Mesenchymal stem cell (in vitro differentiated cells and primary cell): Measurements from ENCODE around the gene KCNK4.

Experiments
- DNase-seq: peaks from one replicate; pipeline ENCODE4 v3.0.0-alpha.2; 2013
- H2AFZ ChIP-seq: one replicate; pipeline ENCODE4 v1.6.1; 2013; ENCODE audit warnings: low read depth, mild to moderate bottlenecking, control low read depth, inconsistent platforms, low read length, moderate library complexity
- H2AK5ac ChIP-seq: 2 replicates; pipeline ENCODE4 v1.6.1; 2013; ENCODE audit warnings: low read length, moderate library complexity, mild to moderate bottlenecking, inconsistent platforms; ENCODE audit not compliant: severe bottlenecking
- H2BK120ac ChIP-seq: one replicate; pipeline ENCODE4 v1.6.1; 2013; ENCODE audit warnings: low read depth, mild to moderate bottlenecking, inconsistent platforms, low read length, moderate library complexity
- H2BK12ac ChIP-seq, 2 experiments: one replicate each; pipeline ENCODE4 v1.6.1; 2013; ENCODE audit warnings: inconsistent platforms in 2 of 2, low read length in 2 of 2, mild to moderate bottlenecking in 2 of 2, moderate library complexity in 2 of 2, control low read depth in 1 of 2
- H2BK15ac ChIP-seq: one replicate; pipeline ENCODE4 v1.6.1; 2013; ENCODE audit warnings: mild to moderate bottlenecking, low read depth, inconsistent platforms; ENCODE audit not compliant: poor library complexity, severe bottlenecking
- H2BK5ac ChIP-seq: 2 replicates; pipeline ENCODE4 v1.6.1; 2013; ENCODE audit warnings: low read depth, mild to moderate bottlenecking, low read length, control low read depth, inconsistent platforms; ENCODE audit not compliant: poor library complexity, severe bottlenecking
- H3K14ac ChIP-seq, 2 experiments: one replicate each; pipeline ENCODE4 v1.6.1; 2013; ENCODE audit warnings: inconsistent platforms in 2 of 2, low read length in 2 of 2, control low read depth in 1 of 2, mild to moderate bottlenecking in 1 of 2, moderate library complexity in 1 of 2
- H3K18ac ChIP-seq, 2 experiments: one replicate each; pipeline ENCODE4 v1.6.1; 2013; ENCODE audit warnings: inconsistent platforms in 2 of 2, low read length in 2 of 2, control low read depth in 1 of 2, low read depth in 1 of 2, mild to moderate bottlenecking in 1 of 2
- H3K23ac ChIP-seq, 2 experiments: one replicate each; pipeline ENCODE4 v1.6.1; 2013; ENCODE audit warnings: inconsistent platforms in 2 of 2, low read length in 2 of 2, mild to moderate bottlenecking in 2 of 2, moderate library complexity in 2 of 2, control low read depth in 1 of 2
- H3K27ac ChIP-seq: 2 replicates; pipeline ENCODE4 v1.5.1; 2013; ENCODE audit warnings: mild to moderate bottlenecking, moderate library complexity, low read length, control low read depth, inconsistent platforms; ENCODE audit not compliant: poor library complexity, severe bottlenecking
- H3K27me3 ChIP-seq, 2 experiments: 2 replicates each; pipeline versions ENCODE4 v1.6.1 to v1.7.0; 2013; ENCODE audit warnings: low read length in 2 of 2, mild to moderate bottlenecking in 2 of 2, moderate library complexity in 2 of 2, control low read depth in 1 of 2, inconsistent platforms in 1 of 2; ENCODE audit not compliant: control insufficient read depth in 1 of 2, insufficient read depth in 1 of 2
- H3K36me3 ChIP-seq, 2 experiments: 2 replicates each; pipeline versions ENCODE4 v1.6.1 to v1.7.0; 2013; ENCODE audit warnings: low read length in 2 of 2, control low read depth in 1 of 2, inconsistent platforms in 1 of 2, low read depth in 1 of 2, mild to moderate bottlenecking in 1 of 2; ENCODE audit not compliant: insufficient read depth in 2 of 2, control insufficient read depth in 1 of 2
- H3K4ac ChIP-seq, 2 experiments: one replicate each; pipeline ENCODE4 v1.6.1; 2013; ENCODE audit warnings: inconsistent platforms in 2 of 2, low read length in 2 of 2, mild to moderate bottlenecking in 2 of 2, moderate library complexity in 2 of 2, control low read depth in 1 of 2, low read depth in 1 of 2
- H3K4me1 ChIP-seq: 2 replicates; pipeline ENCODE4 v1.6.1; 2013; ENCODE audit warnings: low read depth, low read length, control low read depth; ENCODE audit not compliant: control insufficient read depth, insufficient read depth
- H3K4me2 ChIP-seq: 2 replicates; pipeline ENCODE4 v1.6.1; 2013; ENCODE audit warnings: low read length, mild to moderate bottlenecking, inconsistent platforms; ENCODE audit not compliant: poor library complexity, severe bottlenecking
- H3K4me3 ChIP-seq, 2 experiments: 2 replicates each; pipeline versions ENCODE4 v1.5.1 to v1.7.0; 2013; ENCODE audit warnings: low read length in 2 of 2, mild to moderate bottlenecking in 2 of 2, control low read depth in 1 of 2, low read depth in 1 of 2; ENCODE audit not compliant: insufficient read depth in 1 of 2
- H3K79me1 ChIP-seq: replicated peaks from 2 replicates; pipeline ENCODE4 v1.6.1; 2013; ENCODE audit warnings: mild to moderate bottlenecking, control low read depth, low read length, inconsistent platforms; ENCODE audit not compliant: poor library complexity, severe bottlenecking
- H3K9ac ChIP-seq: 2 replicates; pipeline ENCODE4 v1.7.0; 2013; ENCODE audit warnings: mild to moderate bottlenecking, low read length, moderate library complexity
- H3K9me3 ChIP-seq: 2 replicates; pipeline ENCODE4 v1.7.0; 2013; ENCODE audit warnings: mild to moderate bottlenecking, low read length; ENCODE audit not compliant: control insufficient read depth
- H4K8ac ChIP-seq: one replicate; pipeline ENCODE4 v1.6.1; 2013; ENCODE audit warnings: inconsistent platforms, mild to moderate bottlenecking, low read length, moderate library complexity
- H4K91ac ChIP-seq: one replicate; pipeline ENCODE4 v1.6.1; 2013; ENCODE audit warnings: mild to moderate bottlenecking, low read length, inconsistent platforms
- WGBS: methylation state at CpG from one replicate; pipeline ENCODE4 v1.1.7; 2013; ENCODE audit warnings: mixed read lengths; 5-methylcytosine and 5-hydroxymethylcytosine counted together

Gene KCNK4

GRCh38 chr11:64298966-64299846, 8.1 kb downstream of the KCNK4 start:
- H3K27ac ChIP-seq, result no peak overlapping the region
- H3K18ac ChIP-seq, result no peak overlapping the region
- peak overlapping the region in 1 of 2 experiments; percentile 53 for H3K14ac ChIP-seq
- H3K36me3 ChIP-seq, result no peaks in the 10 kb centered on the region
- H2BK12ac ChIP-seq, result peak overlapping the region in 1 of 2 experiments; percentile 25
- peak overlapping the region in 1 of 2 experiments; percentile 43 for H3K4ac ChIP-seq
- H3K23ac ChIP-seq, result peak overlapping the region in 1 of 2 experiments; percentile 9
- no peak for DNase-seq
- H4K8ac ChIP-seq, result peak overlapping the region; percentile 12
- no peak overlapping the region for H2BK120ac ChIP-seq
- H2BK15ac ChIP-seq, result peak overlapping the region; percentile 55
- H3K4me3 ChIP-seq, result peak overlapping the region; percentile 39 to 67
- H2BK5ac ChIP-seq, result no peak overlapping the region
- H2AFZ ChIP-seq, result no peak overlapping the region
- H3K9me3 ChIP-seq, result no peaks in the 10 kb centered on the region
- peak overlapping the region; percentile 34 for H4K91ac ChIP-seq
- peak overlapping the region; percentile 75 for H3K4me2 ChIP-seq
- peaks cover 61 to 62% of the 10 kb centered on the region in 2 experiments for H3K27me3 ChIP-seq
- no peaks in the 10 kb centered on the region for H3K79me1 ChIP-seq
- H3K9ac ChIP-seq, result peak overlapping the region; percentile 75
- 3% methylated on average over 52 of the region's 60 CpGs for WGBS
- H2AK5ac ChIP-seq, result no peak overlapping the region
- H3K4me1 ChIP-seq, result peaks cover 23% of the 10 kb centered on the region

- Histone ChIP-seq H2AK5ac (no peak within 1 kb of the TSS), H3K14ac (peak within 1 kb of the TSS in 1 of 2 experiments; percentile 53), H2BK12ac (peak within 1 kb of the TSS in 1 of 2 experiments; percentile 25), H3K4me3 (peak within 1 kb of the TSS; percentile 39 to 67), H3K4me2 (peak within 1 kb of the TSS; percentile 75), H4K91ac (peak within 1 kb of the TSS; percentile 34), H3K4me1 (peaks cover 24% of the 10 kb centered on the region), H2AFZ (peak within 1 kb of the TSS; percentile 62), H4K8ac (peak within 1 kb of the TSS; percentile 12), H2BK15ac (peak within 1 kb of the TSS; percentile 55), H2BK120ac (no peak within 1 kb of the TSS), H3K9me3 (no peaks in the 10 kb centered on the region), H2BK5ac (no peak within 1 kb of the TSS), H3K36me3 (no peaks in the 10 kb centered on the region), H3K27ac (no peak within 1 kb of the TSS), H3K9ac (peak within 1 kb of the TSS; percentile 75), H3K27me3 (peaks cover 54 to 56% of the 10 kb centered on the region in 2 experiments), H3K4ac (peak within 1 kb of the TSS in 1 of 2 experiments; percentile 43), H3K23ac (peak within 1 kb of the TSS in 1 of 2 experiments; percentile 81), H3K79me1 (no peaks in the 10 kb centered on the region), H3K18ac (peak within 1 kb of the TSS in 1 of 2 experiments; percentile 63)
- no peak for DNase-seq
- WGBS, result 8% methylated on average over 47 of the region's 54 CpGs
Observed at GRCh38 chr11:64299847-64300648, 8.9 kb downstream of the KCNK4 start, which contains the start of gene CATSPERZ. CATSPERZ (plus strand) TSS chr11:64300358; CDS start chr11:64300411, 53 bp downstream.

- peak overlapping the region in 1 of 2 experiments; percentile 62 for H3K18ac ChIP-seq
- peak overlapping the region; percentile 49 for H2AK5ac ChIP-seq
- no peak overlapping the region for H2BK12ac ChIP-seq
- no peak overlapping the region for H3K4me2 ChIP-seq
- no peak overlapping the region for H3K4ac ChIP-seq
- no peak overlapping the region for H4K91ac ChIP-seq
- no peak overlapping the region for H4K8ac ChIP-seq
- peaks cover 21 to 22% of the 10 kb centered on the region in 2 experiments for H3K27me3 ChIP-seq
- H3K4me1 ChIP-seq, result peaks cover 37% of the 10 kb centered on the region
- H2AFZ ChIP-seq, result no peak overlapping the region
- H3K23ac ChIP-seq, result no peak overlapping the region
- DNase-seq, result no peak
- H3K9me3 ChIP-seq, result no peaks in the 10 kb centered on the region
- H3K4me3 ChIP-seq, result no peak overlapping the region
- peak overlapping the region in 1 of 2 experiments; percentile 92 for H3K14ac ChIP-seq
- H3K9ac ChIP-seq, result peak overlapping the region; percentile 90
- H2BK120ac ChIP-seq, result no peak overlapping the region
- H3K27ac ChIP-seq, result no peak overlapping the region
- no peak overlapping the region for H2BK5ac ChIP-seq
- WGBS, result 94% methylated on average over 12 of the region's 13 CpGs
- H3K79me1 ChIP-seq, result peaks cover 11% of the 10 kb centered on the region
- H3K36me3 ChIP-seq, result no peaks in the 10 kb centered on the region
- H2BK15ac ChIP-seq, result peak overlapping the region; percentile 57
Observed at GRCh38 chr11:64303109-64304031, 12.3 kb downstream of the KCNK4 start.
